HCT116 (cell line): ENCODE data around the gene WNT1.

ENCODE experiments used
- CTCF ChIP-seq, 3 experiments: fragments of 200-600 bp in 1 of 3; sonication (generic) in 1 of 3; IDR thresholded peaks in 2 of 3; conservative IDR thresholded peaks in 1 of 3; 2 replicates each; pipeline ENCODE4 v1.5.1; 2012 to 2017; ENCODE audit warnings: low read depth in 2 of 3, low read length in 2 of 3, antibody characterized with exemption in 1 of 3, borderline replicate concordance in 1 of 3, control low read depth in 1 of 3, mild to moderate bottlenecking in 1 of 3, mixed read lengths in 1 of 3, mixed run types in 1 of 3, moderate library complexity in 1 of 3; ENCODE audit not compliant: insufficient read depth in 1 of 3
- EZH2 ChIP-seq: fragments of 200-600 bp; sonication (generic); IDR thresholded peaks from 2 replicates; pipeline ENCODE4 v1.6.1; 2017; ENCODE audit warnings: antibody characterized with exemption, mixed run types
- MAX ChIP-seq: IDR thresholded peaks from 2 replicates; pipeline ENCODE4 v1.6.1; 2012
- POLR2A ChIP-seq: IDR thresholded peaks from 2 replicates; pipeline ENCODE4 v1.7.0; 2011; ENCODE audit warnings: borderline replicate concordance; ENCODE audit not compliant: insufficient read depth, insufficient read length; ENCODE audit errors: extremely low read depth
- POLR2AphosphoS5 ChIP-seq: IDR thresholded peaks from 2 replicates; pipeline ENCODE4 v1.6.1; 2011; ENCODE audit warnings: mild to moderate bottlenecking, low read depth, low read length, moderate library complexity
- REST ChIP-seq: IDR thresholded peaks from 2 replicates; pipeline ENCODE4 v1.6.1; 2012; ENCODE audit warnings: low read depth
- TCF7L2 ChIP-seq: IDR thresholded peaks from 2 replicates; pipeline ENCODE4 v1.7.0; 2011; ENCODE audit warnings: borderline replicate concordance, inconsistent platforms; ENCODE audit not compliant: insufficient read depth, insufficient read length; ENCODE audit errors: extremely low read depth
- ZNF274 ChIP-seq: fragments of 200-500 bp; sonication (Bioruptor generic); IDR thresholded peaks from 2 replicates; pipeline ENCODE4 v1.6.1; 2014; ENCODE audit warnings: mild to moderate bottlenecking, low read depth, low read length, inconsistent platforms

GRCh38 chr12:49027846-49028555, 49.9 kb downstream of the WNT1 start:
- no peak for TF ChIP-seq CTCF (IDR thresholded peaks at IDR 0.05 in 2 of 3, conservative IDR thresholded peaks at IDR 0.05 in 1 of 3; ENCODE audit: borderline replicate concordance in 1 of 3, insufficient read depth in 1 of 3, low read depth in 2 of 3, low read length in 2 of 3)
- TF ChIP-seq POLR2A = no peak
- no peak for TF ChIP-seq REST
- TF ChIP-seq POLR2AphosphoS5 = no peak
- no peak for TF ChIP-seq TCF7L2
- TF ChIP-seq EZH2 = no peak
- no peak for TF ChIP-seq MAX
- no peak for TF ChIP-seq ZNF274
